G401.6 (cell line): Measurements from ENCODE around the gene SPATA20.

Source experiments
- FAIRE-seq: peaks from 2 replicates; lab custom pipeline; 2012; peaks lifted over from hg19 to GRCh38; lab: Jason Lieb, UNC

The SPATA20 gene

DNA sequence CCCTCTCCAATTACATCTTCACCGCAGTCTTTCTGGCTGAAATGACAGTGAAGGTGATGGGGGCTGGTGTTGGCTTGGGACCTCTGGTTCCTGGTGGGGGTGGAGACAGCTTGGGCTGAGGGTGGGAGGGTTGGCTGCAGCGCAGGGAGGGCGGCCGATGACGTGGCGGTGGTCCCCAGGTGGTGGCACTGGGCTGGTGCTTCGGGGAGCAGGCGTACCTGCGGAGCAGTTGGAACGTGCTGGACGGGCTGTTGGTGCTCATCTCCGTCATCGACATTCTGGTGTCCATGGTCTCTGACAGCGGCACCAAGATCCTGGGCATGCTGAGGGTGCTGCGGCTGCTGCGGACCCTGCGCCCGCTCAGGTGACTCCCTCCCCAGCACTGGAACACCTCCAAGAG, 55.9 kb downstream of the SPATA20 start:
- no peak for FAIRE-seq

DNA sequence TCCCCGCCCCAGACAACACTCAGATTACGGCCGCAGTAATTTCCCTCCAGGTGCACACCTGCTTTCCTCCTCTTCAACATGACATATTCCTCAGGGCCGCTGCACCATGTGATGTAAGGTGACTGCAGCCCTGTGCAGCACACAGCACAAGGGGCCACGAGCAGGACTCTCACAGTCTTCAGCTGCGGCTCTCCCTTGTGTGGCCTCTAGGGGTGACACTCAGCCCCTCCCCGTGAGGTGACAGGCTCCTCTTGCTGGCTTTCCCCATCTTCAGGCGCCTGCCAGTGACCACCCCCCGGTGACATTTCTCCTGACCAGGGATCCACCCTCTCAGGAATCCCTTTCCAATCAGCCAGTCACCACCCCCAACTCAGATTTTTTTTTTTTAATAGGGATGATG, 56.4 kb downstream of the SPATA20 start:
- no peak for FAIRE-seq

DNA sequence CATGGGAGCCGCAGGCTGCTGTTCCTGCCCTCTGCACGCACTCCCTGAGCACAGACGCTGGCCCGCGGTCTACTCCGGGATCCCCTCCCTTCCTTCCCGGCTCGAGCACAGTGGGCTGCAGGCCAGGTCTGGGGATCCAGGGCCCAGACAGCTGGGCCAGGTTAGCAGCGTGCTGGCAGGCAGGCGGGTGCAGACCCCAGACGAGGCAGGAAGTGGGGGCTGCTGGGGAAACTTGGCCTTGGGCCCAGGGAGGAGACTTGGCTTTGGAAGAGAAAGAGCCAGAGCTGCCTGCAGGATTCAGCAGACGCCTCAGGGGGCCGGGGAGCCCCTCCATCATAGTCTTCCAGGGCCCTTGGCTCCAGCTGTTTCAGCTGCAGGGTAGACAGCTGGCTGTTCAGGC, 57.5 kb downstream of the SPATA20 start:
- no peak for FAIRE-seq

DNA sequence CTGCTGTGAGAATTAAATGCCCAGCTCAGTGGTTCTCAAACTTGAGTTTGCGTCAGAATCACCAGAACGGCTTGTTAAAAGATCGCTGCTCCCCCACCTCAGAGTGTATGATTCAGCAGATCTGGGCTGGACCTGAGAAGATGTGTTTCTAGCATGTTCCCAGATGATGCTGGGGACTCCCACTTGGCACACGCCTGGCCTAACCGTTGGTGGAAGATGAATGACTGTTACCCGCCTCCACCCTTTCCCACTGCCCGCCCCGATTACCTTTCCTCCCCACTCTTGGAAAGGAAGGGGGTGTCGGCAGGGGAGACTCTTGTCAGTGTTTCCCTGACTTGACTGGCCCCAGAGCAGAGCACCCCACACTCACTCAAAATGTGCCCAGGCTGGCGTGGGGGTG, 58.5 kb downstream of the SPATA20 start:
- no peak for FAIRE-seq
